Tibial artery (tissue), 4 donors: ENCODE results near the gene ARMC2.
"Not testable (repeated sequence)": the region's sequence is repeated elsewhere in the genome, so short reads cannot be mapped to it uniquely, and the experiment has no call there.

Source experiments
- DNase-seq, 2 donors: peaks; one replicate each; pipeline ENCODE4 v3.0.0-alpha.2; 2019
- H3K27ac ChIP-seq, 2 donors: fragments of 200-600 bp; sonication (generic) in 1 of 2; 1 replicate in 1 of 2; 2 replicates in 1 of 2; pipeline ENCODE4 v1.5.1; 2018 to 2019; ENCODE audit warnings: mild to moderate bottlenecking in 1 of 2
- H3K27me3 ChIP-seq, 2 donors: fragments of 200-600 bp; sonication (generic) in 1 of 2; one replicate each; pipeline versions ENCODE4 v1.5.1 to v1.6.0; 2016 to 2019
- H3K36me3 ChIP-seq, 3 donors: fragments of 200-600 bp; sonication (generic) in 2 of 3; one replicate each; pipeline ENCODE4 v1.5.1; 2016 to 2019; ENCODE audit warnings: mild to moderate bottlenecking in 2 of 3
- H3K4me1 ChIP-seq, 4 donors: fragments of 200-600 bp; sonication (generic) in 2 of 4; 1 replicate in 3 of 4; 2 replicates in 1 of 4; pipeline ENCODE4 v1.5.1; 2016 to 2019
- H3K4me3 ChIP-seq, 2 donors: fragments of 200-600 bp; sonication (generic) in 1 of 2; 1 replicate in 1 of 2; 2 replicates in 1 of 2; pipeline ENCODE4 v1.5.1; 2018 to 2019; ENCODE audit warnings: mild to moderate bottlenecking in 2 of 2
- H3K9me3 ChIP-seq, 3 donors: fragments of 200-600 bp; sonication (generic) in 1 of 3; one replicate each; pipeline ENCODE4 v1.5.1; 2016 to 2019
- CTCF ChIP-seq, 2 experiments: fragments of 200-600 bp in 1 of 2; fragments of 450-650 bp in 1 of 2; IDR thresholded peaks; one replicate each; pipeline ENCODE4 v1.5.1; 2017 to 2019; ENCODE audit warnings: antibody characterized with exemption in 2 of 2, mild to moderate bottlenecking in 1 of 2, moderate library complexity in 1 of 2
- intact Hi-C: fragments of 100-400 bp; cut with DNase I; formaldehyde crosslinking; loops from one replicate; pipeline ENCODE4 v1.15.0; 2023; ENCODE audit warnings: low total_unique reads

ARMC2 gene

GRCh38 chr6:108806665-108807064, 41.6 kb upstream of the ARMC2 start:
- TF ChIP-seq CTCF (IDR thresholded peaks at IDR 0.05) = no peak
- intact Hi-C loops = no loop called here
- H3K4me3 ChIP-seq = no peak overlapping the region
- no peaks in the 10 kb centered on the region for H3K9me3 ChIP-seq
- H3K27ac ChIP-seq = no peak overlapping the region
- no peaks in the 10 kb centered on the region for H3K36me3 ChIP-seq
- H3K27me3 ChIP-seq = no peaks in the 10 kb centered on the region
- no peak for DNase-seq
- peaks cover 0 to 28% (median 9%) of the 10 kb centered on the region in 4 donors for H3K4me1 ChIP-seq

GRCh38 chr6:108807928-108808327, 40.3 kb upstream of the ARMC2 start:
- no peak for TF ChIP-seq CTCF (IDR thresholded peaks at IDR 0.05)
- Histone ChIP-seq H3K27me3 (no peaks in the 10 kb centered on the region), H3K4me1 (peaks cover 0 to 28% (median 9%) of the 10 kb centered on the region in 4 donors), H3K27ac (no peak overlapping the region), H3K9me3 (no peaks in the 10 kb centered on the region), H3K4me3 (no peak overlapping the region), H3K36me3 (no peaks in the 10 kb centered on the region)
- intact Hi-C loops = no loop called here
- no peak for DNase-seq

- Histone ChIP-seq H3K9me3 (no peaks in the 10 kb centered on the region), H3K36me3 (no peaks in the 10 kb centered on the region), H3K4me1 (peaks cover 0 to 28% (median 9%) of the 10 kb centered on the region in 4 donors), H3K4me3 (no peak overlapping the region), H3K27ac (no peak overlapping the region), H3K27me3 (no peaks in the 10 kb centered on the region)
- TF ChIP-seq CTCF (IDR thresholded peaks at IDR 0.05) = no peak
- intact Hi-C loops = no loop called here
- DNase-seq = no peak
These were observed 39.0 kb upstream of the ARMC2 start for GRCh38 chr6:108809211-108809610.

- Histone ChIP-seq H3K36me3 (no peaks in the 10 kb centered on the region), H3K27ac (no peak overlapping the region), H3K9me3 (no peaks in the 10 kb centered on the region), H3K27me3 (no peaks in the 10 kb centered on the region), H3K4me3 (no peak overlapping the region), H3K4me1 (peaks cover 0 to 28% (median 9%) of the 10 kb centered on the region in 4 donors)
- no peak for TF ChIP-seq CTCF (IDR thresholded peaks at IDR 0.05)
- no peak for DNase-seq
- intact Hi-C loops = no loop called here
These were observed 38.1 kb upstream of the ARMC2 start for GRCh38 chr6:108810057-108810643.

GRCh38 chr6:108811490-108811889, 36.7 kb upstream of the ARMC2 start:
- no peak for DNase-seq
- Histone ChIP-seq H3K27ac (no peak overlapping the region), H3K9me3 (no peaks in the 10 kb centered on the region), H3K4me3 (no peak overlapping the region), H3K36me3 (no peaks in the 10 kb centered on the region), H3K27me3 (no peaks in the 10 kb centered on the region), H3K4me1 (peaks cover 0 to 21% (median 5%) of the 10 kb centered on the region in 4 donors)
- no peak for TF ChIP-seq CTCF (IDR thresholded peaks at IDR 0.05)
- intact Hi-C loops = no loop called here

- H3K4me3 ChIP-seq, intact Hi-C loops, DNase-seq, H3K4me1 ChIP-seq, H3K27ac ChIP-seq, H3K36me3 ChIP-seq, H3K27me3 ChIP-seq, H3K9me3 ChIP-seq: not testable (repeated sequence)
These were observed 35.0 kb upstream of the ARMC2 start for GRCh38 chr6:108813218-108813617.

- H3K27ac ChIP-seq, H3K4me3 ChIP-seq, H3K27me3 ChIP-seq, intact Hi-C loops, H3K9me3 ChIP-seq, DNase-seq, H3K36me3 ChIP-seq: not testable (repeated sequence)
- H3K4me1 ChIP-seq = peaks cover 0 to 15% (median 6%) of the 10 kb centered on the region in 4 donors
These were observed 30.9 kb upstream of the ARMC2 start for GRCh38 chr6:108817276-108817675.
